MM.1S (cell line): ENCODE results near the gene THAP10.

Experiments used
- CTCF ChIP-seq: fragments of 300-600 bp; sonication (generic); IDR thresholded peaks from 2 replicates; pipeline ENCODE4 v1.5.1; 2016; ENCODE audit warnings: antibody characterized with exemption, low read length, mixed read lengths
- EZH2 ChIP-seq: fragments of 300-600 bp; sonication (generic); optimal IDR thresholded peaks from 2 replicates; pipeline ENCODE3; 2017; ENCODE audit warnings: low read depth, mild to moderate bottlenecking, antibody characterized with exemption, low read length, mixed read lengths
- EZH2phosphoT487 ChIP-seq: fragments of 300-600 bp; sonication (generic); IDR thresholded peaks from 2 replicates; pipeline ENCODE4 v1.6.1; 2018; ENCODE audit warnings: antibody characterized with exemption, low read length

GRCh38 chr15:70851889-70852288, 40.3 kb downstream of the THAP10 start:
- TF ChIP-seq EZH2phosphoT487 (no peak), CTCF (no peak), EZH2 (no peak)
